ENCODE results near the gene FRMD4A.

DNA sequence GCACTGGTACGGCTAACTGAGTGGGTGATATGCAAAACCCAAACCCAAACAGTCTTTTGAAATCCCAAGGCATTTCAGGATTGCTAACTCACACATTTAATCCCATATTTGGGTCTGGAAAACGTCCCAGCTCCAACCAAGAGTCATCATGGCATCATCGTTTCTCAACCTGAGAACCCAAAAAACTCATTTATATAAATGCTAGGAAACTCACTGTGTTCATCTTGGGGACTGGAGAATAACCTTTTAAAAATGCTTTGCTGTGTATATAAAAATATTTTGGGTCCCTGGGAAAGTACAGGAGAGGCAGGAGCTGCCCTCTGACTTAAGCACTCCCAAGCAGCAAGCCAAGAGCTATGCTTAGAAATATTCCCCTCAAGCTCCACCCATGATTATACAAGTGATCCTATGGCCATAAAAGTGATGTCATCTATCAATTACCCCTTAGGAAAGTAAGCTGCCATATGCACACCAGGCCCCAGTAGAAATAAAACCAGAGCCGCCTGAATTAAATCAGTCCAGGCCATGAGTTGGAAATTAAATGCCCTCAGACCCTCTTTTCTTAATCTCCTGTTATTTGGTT is 352.1 kb downstream of the FRMD4A start:
- TF ChIP-seq, protein P1, sequence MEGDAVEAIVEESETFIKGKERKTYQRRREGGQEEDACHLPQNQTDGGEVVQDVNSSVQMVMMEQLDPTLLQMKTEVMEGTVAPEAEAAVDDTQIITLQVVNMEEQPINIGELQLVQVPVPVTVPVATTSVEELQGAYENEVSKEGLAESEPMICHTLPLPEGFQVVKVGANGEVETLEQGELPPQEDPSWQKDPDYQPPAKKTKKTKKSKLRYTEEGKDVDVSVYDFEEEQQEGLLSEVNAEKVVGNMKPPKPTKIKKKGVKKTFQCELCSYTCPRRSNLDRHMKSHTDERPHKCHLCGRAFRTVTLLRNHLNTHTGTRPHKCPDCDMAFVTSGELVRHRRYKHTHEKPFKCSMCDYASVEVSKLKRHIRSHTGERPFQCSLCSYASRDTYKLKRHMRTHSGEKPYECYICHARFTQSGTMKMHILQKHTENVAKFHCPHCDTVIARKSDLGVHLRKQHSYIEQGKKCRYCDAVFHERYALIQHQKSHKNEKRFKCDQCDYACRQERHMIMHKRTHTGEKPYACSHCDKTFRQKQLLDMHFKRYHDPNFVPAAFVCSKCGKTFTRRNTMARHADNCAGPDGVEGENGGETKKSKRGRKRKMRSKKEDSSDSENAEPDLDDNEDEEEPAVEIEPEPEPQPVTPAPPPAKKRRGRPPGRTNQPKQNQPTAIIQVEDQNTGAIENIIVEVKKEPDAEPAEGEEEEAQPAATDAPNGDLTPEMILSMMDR (IDR thresholded peaks at IDR 0.05 in 4 of 5, conservative IDR thresholded peaks at IDR 0.05 in 1 of 5) = no peak
- no peak for TF ChIP-seq POLR2A (IDR thresholded peaks at IDR 0.05)
